Fibroblast of villous mesenchyme (primary cell): ENCODE measurements around the gene NOL9. TPM values are rescaled to one million over a fixed set of nuclear protein-coding genes. Genes with fewer than 3 reads are reported as not detected.
A peak's percentile ranks its signal among the peaks of the same experiment; 100 is the strongest.

Source experiments
- DNase-seq: peaks from one replicate; pipeline ENCODE4 v3.0.0-alpha.2; 2010; ENCODE audit warnings: low read depth
- H3K4me3 ChIP-seq: 2 replicates; pipeline ENCODE4 v1.5.1; 2011; ENCODE audit warnings: low read depth, mild to moderate bottlenecking, low read length
- total RNA-seq: library from RNA; depleted of rRNA; stranded (reverse); fragments of >200 nt; gene quantifications from 2 replicates; pipeline ENCODE4 v1.2.3, GENCODE V29; 2012
- TF ChIP-seq, protein P1 (sequence below): IDR thresholded peaks from 2 replicates; pipeline ENCODE4 v1.5.1; 2012; ENCODE audit warnings: low read depth, mild to moderate bottlenecking, low read length; ENCODE audit not compliant: insufficient read depth

Gene NOL9
- 30.9 and 39.3 TPM in 2 replicates for total RNA-seq

DNA sequence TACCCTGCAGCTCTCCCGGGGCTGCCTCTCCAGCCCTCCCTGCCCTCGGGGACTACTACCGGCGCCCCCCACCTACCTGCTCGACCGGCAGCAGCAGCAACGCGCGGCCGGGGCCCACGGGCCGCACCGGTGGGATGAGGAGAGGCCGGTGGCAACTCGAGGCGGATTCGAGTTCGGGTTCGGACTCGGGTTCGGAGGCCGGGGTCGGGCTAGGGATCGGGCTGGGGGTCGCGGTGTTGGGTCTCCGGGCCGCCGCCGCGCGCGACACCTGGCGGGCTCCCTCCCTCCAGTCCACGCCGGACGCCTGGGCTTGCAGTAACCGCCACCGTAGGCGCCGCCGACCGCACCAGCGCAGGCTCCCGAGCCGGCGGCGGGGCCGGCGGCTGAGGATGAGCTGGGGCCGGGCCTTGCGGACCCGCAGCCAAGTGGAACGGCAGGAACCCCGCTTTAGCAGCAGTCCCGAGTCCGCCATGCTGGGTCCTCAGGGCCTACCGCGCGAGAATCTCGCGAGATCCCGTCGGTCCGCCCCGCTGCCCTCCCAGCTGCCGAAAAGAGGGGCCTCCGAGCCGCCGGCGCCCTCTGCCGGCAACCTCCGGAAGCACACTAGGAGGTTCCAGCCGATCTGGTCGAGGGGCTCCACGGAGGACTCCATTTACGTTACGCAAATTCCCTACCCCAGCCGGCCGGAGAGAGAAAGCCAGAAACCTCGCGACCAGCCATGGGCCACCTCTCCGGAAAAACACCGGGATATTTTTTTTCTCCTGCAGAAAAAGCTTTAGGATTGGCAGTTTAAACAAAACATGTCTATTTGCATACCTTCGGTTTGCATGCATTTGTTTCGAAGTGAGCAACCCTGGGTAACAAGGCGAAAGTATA, at the start of gene NOL9:
Gene NOL9, minus strand, starts transcription at position 483 of the 876 bp plus-strand sequence. Its CDS starts 11 bp downstream, at position 472.
- TF ChIP-seq, protein P1, sequence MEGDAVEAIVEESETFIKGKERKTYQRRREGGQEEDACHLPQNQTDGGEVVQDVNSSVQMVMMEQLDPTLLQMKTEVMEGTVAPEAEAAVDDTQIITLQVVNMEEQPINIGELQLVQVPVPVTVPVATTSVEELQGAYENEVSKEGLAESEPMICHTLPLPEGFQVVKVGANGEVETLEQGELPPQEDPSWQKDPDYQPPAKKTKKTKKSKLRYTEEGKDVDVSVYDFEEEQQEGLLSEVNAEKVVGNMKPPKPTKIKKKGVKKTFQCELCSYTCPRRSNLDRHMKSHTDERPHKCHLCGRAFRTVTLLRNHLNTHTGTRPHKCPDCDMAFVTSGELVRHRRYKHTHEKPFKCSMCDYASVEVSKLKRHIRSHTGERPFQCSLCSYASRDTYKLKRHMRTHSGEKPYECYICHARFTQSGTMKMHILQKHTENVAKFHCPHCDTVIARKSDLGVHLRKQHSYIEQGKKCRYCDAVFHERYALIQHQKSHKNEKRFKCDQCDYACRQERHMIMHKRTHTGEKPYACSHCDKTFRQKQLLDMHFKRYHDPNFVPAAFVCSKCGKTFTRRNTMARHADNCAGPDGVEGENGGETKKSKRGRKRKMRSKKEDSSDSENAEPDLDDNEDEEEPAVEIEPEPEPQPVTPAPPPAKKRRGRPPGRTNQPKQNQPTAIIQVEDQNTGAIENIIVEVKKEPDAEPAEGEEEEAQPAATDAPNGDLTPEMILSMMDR, result peak; percentile 89
- H3K4me3 ChIP-seq, result peak within 1 kb of the TSS; percentile 98
- peak; percentile 91 for DNase-seq

DNA sequence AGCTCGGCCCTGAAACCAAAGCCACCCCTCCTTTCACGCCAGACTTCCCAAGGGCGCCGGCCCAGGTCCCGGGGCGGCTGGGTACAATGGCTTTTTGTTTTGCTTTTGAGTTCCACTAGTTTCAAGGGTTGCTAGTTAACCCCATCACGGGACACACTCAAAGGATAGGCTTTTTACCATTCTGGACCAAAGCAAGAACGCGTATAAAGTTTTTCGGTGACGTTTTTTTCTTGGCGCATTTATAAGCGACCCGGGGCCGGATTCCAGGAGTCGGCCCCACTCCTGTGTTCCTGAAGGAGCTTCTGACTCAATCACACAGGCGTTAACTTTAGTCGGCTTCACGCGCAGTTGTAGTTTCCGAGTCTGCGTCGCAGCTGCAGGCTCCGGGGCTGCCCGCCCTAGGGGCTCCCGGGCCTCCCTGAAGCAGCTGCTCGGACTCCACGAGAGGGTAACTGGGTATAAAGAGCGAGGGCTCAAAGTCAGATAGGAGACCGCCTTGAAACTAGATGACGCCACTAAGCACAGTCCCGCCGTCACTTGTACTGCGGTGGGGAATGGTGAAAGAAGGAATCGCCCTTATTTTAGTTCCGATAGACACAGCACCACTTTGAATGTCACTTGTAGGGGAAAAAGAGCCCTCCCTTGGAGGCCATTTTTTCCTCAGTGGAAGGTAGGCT, 49.1 kb upstream of the NOL9 start:
- TF ChIP-seq, protein P1, result no peak
- H3K4me3 ChIP-seq, result peak overlapping the region; percentile 57
- peak; percentile 86 for DNase-seq

DNA sequence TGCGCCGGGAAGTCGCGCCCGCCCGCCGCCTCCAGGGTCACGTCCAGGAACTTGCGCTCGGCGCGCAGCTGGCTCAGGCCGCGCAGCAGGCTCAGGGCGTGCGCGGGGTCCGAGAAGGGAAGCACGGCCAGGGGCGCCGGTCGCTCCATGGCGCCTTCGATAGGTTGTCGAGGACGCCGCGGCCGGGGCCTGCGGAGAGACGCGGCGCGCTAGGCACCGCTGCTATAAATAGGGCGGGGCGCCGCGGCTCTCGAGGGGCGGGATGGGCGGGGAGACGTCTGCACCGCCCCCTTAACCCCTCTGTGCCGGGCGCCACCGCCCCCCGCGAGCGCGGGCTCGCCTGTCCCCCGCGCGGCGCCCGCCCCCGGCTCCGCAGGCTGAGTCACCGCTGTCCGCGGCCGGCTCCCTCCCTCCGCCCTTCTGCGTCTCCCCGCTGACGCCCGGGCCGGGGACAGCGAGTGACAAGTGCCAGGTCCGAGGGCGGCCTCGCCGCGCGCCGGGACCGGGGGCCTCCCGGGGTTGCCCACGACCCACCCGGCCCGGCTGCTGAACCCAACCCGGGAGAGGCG, 48.4 kb upstream of the NOL9 start, which contains the start of gene KLHL21:
Gene KLHL21, minus strand, starts transcription at position 201 of the 569 bp plus-strand sequence. Its CDS starts 52 bp downstream, at position 149.
- TF ChIP-seq, protein P1, result no peak
- H3K4me3 ChIP-seq, result peak within 1 kb of the TSS; percentile 93
- peak; percentile 90 for DNase-seq

DNA sequence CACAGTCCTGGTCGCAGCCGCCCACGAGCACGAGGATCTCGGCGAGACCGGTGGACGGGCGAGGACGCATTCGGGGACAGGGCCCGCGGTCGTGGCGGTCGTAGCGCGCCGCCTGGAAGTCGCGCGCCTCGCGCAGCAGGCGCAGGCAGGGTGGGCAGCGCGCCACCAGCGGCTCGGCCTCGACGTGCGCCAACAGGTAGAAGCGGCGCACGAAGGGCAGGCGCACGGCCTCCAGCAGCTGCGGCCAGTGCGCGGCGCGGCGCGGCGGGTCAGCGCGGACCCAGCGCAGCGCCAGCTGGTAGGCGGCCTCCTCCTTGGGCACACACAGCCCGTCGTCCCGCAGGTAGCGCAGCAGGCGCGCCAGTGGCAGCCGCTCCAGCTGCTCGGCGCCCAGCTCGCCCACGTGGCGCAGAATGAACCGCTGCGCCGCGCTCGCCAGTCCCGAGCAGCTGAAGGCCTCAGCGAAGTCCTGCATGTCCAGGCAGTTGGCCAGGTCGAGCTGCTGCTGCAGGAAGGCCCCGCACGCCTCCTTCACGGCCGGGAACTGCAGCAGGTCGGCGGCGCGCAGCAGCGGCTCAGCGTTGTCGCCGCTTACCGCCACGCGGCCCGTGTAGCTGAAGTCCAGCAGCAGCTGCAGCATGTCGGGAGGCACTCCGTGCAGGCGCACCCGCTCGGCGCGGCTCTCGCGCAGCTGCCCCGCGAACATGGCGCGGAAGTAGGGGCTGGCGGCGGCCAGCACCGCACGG, 47.8 kb upstream of the NOL9 start:
- H3K4me3 ChIP-seq, result peak overlapping the region; percentile 93
- TF ChIP-seq, protein P1, result no peak
- DNase-seq, result peak; percentile 67

DNA sequence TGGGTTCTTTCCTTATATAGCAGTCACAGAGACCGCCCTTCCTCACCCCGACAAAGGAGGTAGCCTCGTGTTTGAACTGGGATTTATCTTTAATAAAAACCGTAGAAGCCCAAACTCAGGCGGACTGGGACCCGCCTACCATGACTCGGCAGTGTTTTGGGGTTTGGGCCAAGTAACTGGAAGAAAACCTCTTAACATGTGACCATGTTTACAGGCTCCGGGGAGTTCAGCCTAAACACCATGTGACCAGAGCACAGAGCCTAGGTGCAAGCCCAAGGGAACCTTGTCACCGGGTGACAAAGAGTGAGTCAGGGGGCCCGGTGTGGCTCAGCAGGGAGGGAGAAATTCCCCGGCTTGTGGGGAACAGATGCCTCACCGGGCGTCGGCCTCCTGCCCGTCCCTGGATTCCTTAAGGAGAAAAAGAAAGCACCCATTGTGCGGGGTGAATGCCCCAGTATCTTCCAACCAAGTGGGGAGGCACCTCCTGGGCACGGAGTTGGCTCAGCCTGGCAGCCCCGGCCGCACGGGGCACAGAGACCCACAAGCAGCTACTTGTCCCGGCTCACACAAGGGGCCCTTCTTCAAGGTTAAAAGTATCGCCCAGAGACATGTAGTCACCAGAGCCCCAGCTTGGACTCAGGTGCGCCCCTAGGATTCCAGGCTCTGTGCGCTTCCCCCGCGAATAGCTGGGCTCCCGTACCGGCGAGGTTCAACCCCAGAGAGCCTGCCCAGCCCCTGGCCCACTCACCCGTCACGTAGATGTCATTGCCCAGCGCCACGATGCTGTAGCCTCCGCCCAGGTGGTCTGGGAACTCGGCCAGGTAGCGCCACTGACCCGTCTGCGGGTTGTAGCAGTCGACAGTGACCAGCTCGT, 47.0 kb upstream of the NOL9 start:
- TF ChIP-seq, protein P1, result no peak
- DNase-seq, result peak; percentile 96

More for the DNA sequence above, 47.0 kb upstream of the NOL9 start:
- peak overlapping the region; percentile 93 for H3K4me3 ChIP-seq
